ENCODE measurements around the gene NFKBIA.
"Not testable (repeated sequence)": the region's sequence is repeated elsewhere in the genome, so short reads cannot be mapped to it uniquely, and the experiment has no call there.

Gene NFKBIA

DNA sequence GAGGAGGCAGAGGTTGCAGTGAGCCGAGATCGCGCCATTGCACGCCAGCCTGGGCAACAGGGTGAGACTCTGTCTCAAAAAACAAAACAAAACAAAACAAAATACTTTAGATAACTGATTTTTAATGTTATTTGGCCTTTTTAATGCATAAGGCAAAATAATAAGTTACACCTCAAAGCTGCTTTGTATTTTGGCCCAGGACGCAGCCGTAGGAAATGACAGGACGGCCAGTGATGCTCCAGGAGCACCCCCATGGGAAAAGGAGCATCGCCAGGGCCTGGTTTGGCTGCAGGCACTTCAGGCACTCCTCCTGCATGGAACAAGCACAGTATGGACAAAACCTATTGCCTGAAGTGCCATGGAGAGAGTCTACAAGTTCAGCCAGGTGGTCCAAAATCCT lies 3.5 kb upstream of the NFKBIA start:
- DNase-seq (ENCODE audit: low read depth in 2 of 2, low spot score in 1 of 2) = no peak

DNA sequence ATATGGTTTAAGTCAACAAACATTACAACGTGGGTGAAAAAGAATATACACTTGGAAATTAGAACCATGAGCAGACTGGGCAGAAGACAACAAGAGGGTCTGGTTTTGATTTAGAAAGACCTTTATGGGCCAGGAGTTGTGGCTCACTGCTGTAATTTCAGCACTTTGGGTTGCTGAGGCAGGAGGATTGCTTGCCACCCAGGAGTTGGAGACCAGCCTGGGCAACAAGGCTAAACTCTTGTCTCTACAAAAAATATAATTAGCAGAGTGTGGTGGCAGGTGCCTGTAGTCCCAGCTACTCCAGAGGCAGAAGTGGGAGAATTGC lies 2.7 kb upstream of the NFKBIA start:
- no peak for DNase-seq (ENCODE audit: low read depth in 2 of 2, low spot score in 1 of 2)

- no peak for DNase-seq (ENCODE audit: low read depth in 2 of 2, low spot score in 1 of 2)
These were observed 2.2 kb upstream of the NFKBIA start for GRCh38 chr14:35406506-35407305.

GRCh38 chr14:35406090-35406489 lies 1.5 kb upstream of the NFKBIA start:
- no peak for DNase-seq (ENCODE audit: low read depth in 2 of 2, low spot score in 1 of 2)

DNA sequence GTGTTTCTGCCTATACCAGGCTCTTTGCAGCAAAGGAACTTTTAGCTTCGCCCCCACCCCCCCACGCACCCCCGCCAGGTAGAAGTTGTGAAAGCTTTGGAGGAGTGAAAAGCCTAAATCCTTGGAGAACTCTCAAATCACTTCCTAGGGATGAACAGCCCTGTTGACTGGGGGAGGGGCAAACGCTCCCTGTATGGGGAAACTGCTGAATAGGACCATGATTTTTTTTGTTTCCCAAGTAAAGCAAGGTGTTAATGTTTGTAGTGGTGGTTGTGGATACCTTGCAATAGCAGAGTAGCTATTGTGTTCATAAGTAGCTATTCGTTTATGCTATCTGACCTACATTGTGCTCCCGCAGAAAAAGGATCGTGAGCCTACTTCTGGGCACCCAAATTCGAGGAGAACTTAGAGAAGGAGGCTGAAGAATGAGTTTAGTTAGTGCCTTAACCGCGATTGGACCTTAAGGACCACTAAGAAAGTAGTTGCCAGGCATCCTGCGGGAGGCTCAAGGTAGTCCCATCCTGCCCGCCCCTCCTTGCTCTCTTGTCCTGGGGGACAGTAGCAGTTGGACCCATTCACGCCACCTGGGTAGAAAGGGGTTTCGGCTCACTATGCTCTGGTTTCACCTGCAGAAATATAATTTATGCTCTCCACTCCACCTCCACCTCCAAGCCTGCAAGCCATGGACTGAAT lies 901 bp upstream of the NFKBIA start:
- no peak for DNase-seq (ENCODE audit: low read depth in 2 of 2, low spot score in 1 of 2)

GRCh38 chr14:35403603-35404448 lies 723 bp downstream of the NFKBIA start:
- peak; percentile 92 to 93 for DNase-seq (ENCODE audit: low read depth in 2 of 2, low spot score in 1 of 2)

GRCh38 chr14:35403114-35403602 lies 1.4 kb downstream of the NFKBIA start:
- DNase-seq (ENCODE audit: low read depth in 2 of 2, low spot score in 1 of 2) = peak; percentile 23 to 40

- no peak for DNase-seq (ENCODE audit: low read depth in 2 of 2, low spot score in 1 of 2)
These were observed 2.0 kb downstream of the NFKBIA start for GRCh38 chr14:35402323-35403113.

GRCh38 chr14:35401422-35402265 lies 2.9 kb downstream of the NFKBIA start:
- DNase-seq (ENCODE audit: low read depth in 2 of 2, low spot score in 1 of 2) = no peak

GRCh38 chr14:35400648-35401421 lies 3.7 kb downstream of the NFKBIA start:
- peak in 1 of 2 donors; percentile 26 for DNase-seq (ENCODE audit: low read depth in 2 of 2, low spot score in 1 of 2)

DNA sequence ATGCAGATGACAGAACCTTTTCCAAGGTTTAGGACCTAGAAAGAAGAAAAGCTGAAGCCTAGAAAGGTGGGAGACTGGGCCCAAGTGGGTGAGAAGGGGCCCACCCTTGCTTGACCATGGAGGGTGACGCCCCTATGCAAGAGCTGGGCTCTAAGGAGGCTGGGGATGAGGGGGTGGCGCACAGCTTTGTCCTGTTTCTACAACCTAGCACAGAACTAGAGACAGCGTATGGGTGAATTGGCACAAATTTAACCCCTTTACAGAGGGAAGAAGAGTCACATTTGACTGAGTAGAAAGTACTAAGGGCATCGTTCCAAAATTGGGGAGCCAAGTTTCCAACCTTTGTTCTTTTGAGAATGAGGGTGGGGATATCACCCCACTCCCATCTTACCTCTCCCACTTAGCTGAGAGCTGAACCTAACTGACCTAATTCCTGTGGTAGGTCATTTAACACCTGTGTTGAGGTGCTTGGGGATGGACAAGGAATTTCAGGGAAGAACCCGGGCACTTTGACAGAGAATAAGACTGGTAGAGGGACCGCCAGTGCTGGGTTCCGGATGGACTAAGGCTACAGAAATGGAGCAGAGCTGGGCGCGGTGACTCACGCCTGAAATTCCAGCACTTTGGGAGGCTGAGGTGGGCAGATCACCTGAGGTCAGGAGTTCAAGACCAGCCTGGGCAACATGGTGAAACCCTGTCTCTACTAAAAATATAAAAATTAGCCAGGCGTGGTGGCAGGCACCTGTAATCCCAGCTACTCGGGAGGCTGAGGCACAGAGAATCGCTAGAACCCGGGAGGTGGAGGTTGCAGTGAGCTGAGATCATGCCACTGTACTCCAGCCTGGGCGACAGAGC lies 5.2 kb downstream of the NFKBIA start:
- DNase-seq (ENCODE audit: low read depth in 2 of 2, low spot score in 1 of 2) = no peak

- no peak for DNase-seq (ENCODE audit: low read depth in 2 of 2, low spot score in 1 of 2)
These were observed 6.4 kb downstream of the NFKBIA start for GRCh38 chr14:35398071-35398584.

GRCh38 chr14:35396610-35397009 lies 7.9 kb downstream of the NFKBIA start:
- not testable (repeated sequence) for DNase-seq (ENCODE audit: low read depth in 2 of 2, low spot score in 1 of 2)

DNA sequence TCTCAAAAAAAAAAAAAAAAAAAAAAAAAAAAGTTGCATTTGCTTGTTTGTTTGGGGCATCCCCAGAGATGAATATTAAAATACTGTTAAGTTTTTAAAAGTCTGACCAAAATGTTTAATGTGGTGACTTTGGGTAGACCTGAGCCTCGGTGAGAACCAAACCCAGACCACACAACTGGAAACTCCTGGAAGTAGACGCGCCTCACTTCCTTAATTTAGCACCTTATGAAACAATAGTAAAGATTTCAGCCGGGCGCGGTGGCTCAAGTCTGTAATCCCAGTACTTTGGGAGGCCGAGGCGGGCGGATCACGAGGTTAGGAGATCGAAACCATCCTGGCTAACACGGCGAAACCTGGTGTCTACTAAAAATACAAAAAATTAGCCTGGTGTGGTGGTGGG lies 9.3 kb downstream of the NFKBIA start:
- DNase-seq (ENCODE audit: low read depth in 2 of 2, low spot score in 1 of 2) = no peak

DNA sequence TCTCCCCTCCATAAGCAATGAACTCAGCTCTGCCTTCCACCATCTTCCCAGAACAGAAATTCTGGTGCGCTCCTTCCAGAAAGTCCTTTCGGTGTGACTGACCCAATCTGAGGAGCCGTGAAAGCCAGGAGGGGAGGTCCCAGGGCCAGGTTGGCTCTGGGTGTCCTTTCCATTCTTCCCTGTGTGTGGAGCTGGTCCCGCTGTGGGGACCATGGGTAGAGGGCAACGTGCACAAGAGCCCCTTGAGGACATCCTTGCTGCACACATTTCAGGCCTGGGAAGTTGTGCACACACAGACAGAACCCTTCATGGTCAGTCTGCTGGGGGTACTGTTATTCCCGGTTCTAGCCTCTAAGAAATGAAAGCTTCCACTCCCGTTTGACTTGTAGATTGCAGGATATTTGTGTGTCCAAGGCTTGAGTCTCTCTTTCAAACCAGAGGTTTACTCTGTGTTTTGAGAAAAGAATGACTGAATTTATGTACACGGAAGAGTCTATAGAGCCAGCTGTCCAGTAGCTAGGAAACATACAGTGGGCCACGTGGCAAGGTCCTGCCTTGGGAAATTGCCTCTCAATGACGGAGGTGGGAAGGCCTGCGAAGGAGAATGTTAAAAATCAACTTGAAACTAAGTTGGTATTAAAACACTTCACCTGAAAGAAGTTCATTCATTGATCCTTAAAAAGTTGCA lies 10.1 kb downstream of the NFKBIA start:
- DNase-seq (ENCODE audit: low read depth in 2 of 2, low spot score in 1 of 2) = no peak

GRCh38 chr14:35393826-35394225 lies 10.7 kb downstream of the NFKBIA start:
- no peak for DNase-seq (ENCODE audit: low read depth in 2 of 2, low spot score in 1 of 2)

GRCh38 chr14:35392103-35392502 lies 12.4 kb downstream of the NFKBIA start:
- DNase-seq (ENCODE audit: low read depth in 2 of 2, low spot score in 1 of 2) = no peak

GRCh38 chr14:35391388-35391710 lies 13.2 kb downstream of the NFKBIA start:
- DNase-seq (ENCODE audit: low read depth in 2 of 2, low spot score in 1 of 2) = no peak

Data from stimulated activated CD8-positive, alpha-beta memory T cell treated with anti-CD3 and anti-CD28 coated beads, Interleukin-4, amount 100 ng/mL, for 4 hours (primary cell).